AG04450 (cell line): ENCODE data around the gene LAMTOR2. TPM values are rescaled to one million over a fixed set of nuclear protein-coding genes. Genes with fewer than 3 reads are reported as not detected.

Experiments
- CTCF ChIA-PET: fragments of 300-600, 350-600 bp; formaldehyde crosslinking; extraction: SDS; loops from one replicate; lab custom pipeline; 2022; ENCODE audit warnings: antibody characterized with exemption, inconsistent platforms; lab: Charles Lee
- POLR2A ChIA-PET: fragments of 350-600 bp; formaldehyde crosslinking; extraction: SDS; loops from one replicate; lab custom pipeline; 2021; ENCODE audit warnings: antibody characterized with exemption, inconsistent platforms; lab: Yijun Ruan, JAX
- DNase-seq: peaks from one replicate; pipeline ENCODE4 v3.0.0-alpha.2; 2011; ENCODE audit warnings: low read depth, low spot score
- H3K27ac ChIP-seq: one replicate; pipeline ENCODE4 v1.5.1; 2012; ENCODE audit warnings: low read depth, low read length, control low read depth
- H3K27me3 ChIP-seq: one replicate; pipeline ENCODE4 v1.6.0; 2012; ENCODE audit warnings: low read length; ENCODE audit not compliant: control insufficient read depth, insufficient read depth
- H3K4me3 ChIP-seq: 2 replicates; pipeline ENCODE4 v1.5.1; 2011; ENCODE audit warnings: mild to moderate bottlenecking, low read depth, low read length, control low read depth
- H3K9me3 ChIP-seq: 2 replicates; pipeline ENCODE4 v1.5.1; 2012; ENCODE audit warnings: low read length; ENCODE audit not compliant: control insufficient read depth, insufficient read depth
- CTCF ChIP-seq: IDR thresholded peaks from 2 replicates; pipeline ENCODE4 v1.5.1; 2011; ENCODE audit warnings: low read depth, low read length, control low read depth, inconsistent platforms
- polyA plus RNA-seq: library from polyadenylated mRNA; depleted of rRNA; stranded (reverse); fragments of >200 nt; gene quantifications from 2 replicates; pipeline ENCODE4 v1.2.3, GENCODE V29; 2011

LAMTOR2 gene
- polyA plus RNA-seq, 1 experiment: 42.4 TPM

GRCh38 chr1:156055281-156056048 lies 883 bp downstream of the LAMTOR2 start:
- no peak for DNase-seq

GRCh38 chr1:156056326-156056849 lies 1.8 kb downstream of the LAMTOR2 start:
- no peak for DNase-seq
- H3K9me3 ChIP-seq: peaks cover 3% of the 10 kb centered on the region; the same call in 1 of the 2 replicates
- POLR2A ChIA-PET: no interaction called here
- no peak overlapping the region for H3K27ac ChIP-seq
- CTCF ChIA-PET: no interaction called here
- H3K27me3 ChIP-seq: no peaks in the 10 kb centered on the region
- H3K4me3 ChIP-seq: no peak overlapping the region
- TF ChIP-seq CTCF: no peak

More at GRCh38 chr1:156055281-156056048, 883 bp downstream of the LAMTOR2 start:
- CTCF ChIA-PET: no interaction called here
- TF ChIP-seq CTCF: no peak
- POLR2A ChIA-PET: no interaction called here
- peaks cover 3% of the 10 kb centered on the region; the same call in 1 of the 2 replicates for H3K9me3 ChIP-seq
- no peak overlapping the region for H3K27ac ChIP-seq
- H3K4me3 ChIP-seq: peak overlapping the region; percentile 98
- H3K27me3 ChIP-seq: no peaks in the 10 kb centered on the region

- Histone ChIP-seq H3K9me3 (no peaks in the 10 kb centered on the region), H3K27me3 (no peaks in the 10 kb centered on the region), H3K4me3 (no peak within 1 kb of the TSS), H3K27ac (no peak within 1 kb of the TSS)
- no peak for TF ChIP-seq CTCF
- POLR2A ChIA-PET: no interaction called here
- no peak for DNase-seq
- CTCF ChIA-PET: no interaction called here
These were observed 6.5 kb downstream of the LAMTOR2 start, which contains the start of gene RAB25 for GRCh38 chr1:156060937-156061636. TSS of gene RAB25 (plus strand) at chr1:156061160. CDS start at chr1:156061401, 241 bp downstream.

- Histone ChIP-seq H3K27ac (no peak overlapping the region), H3K4me3 (no peak overlapping the region), H3K9me3 (no peaks in the 10 kb centered on the region), H3K27me3 (no peaks in the 10 kb centered on the region)
- ChIA-PET CTCF (no interaction called here), POLR2A (no interaction called here)
- TF ChIP-seq CTCF: no peak
- DNase-seq: no peak
These were observed 7.6 kb downstream of the LAMTOR2 start for GRCh38 chr1:156062189-156062588.

GRCh38 chr1:156063997-156064285 lies 9.4 kb downstream of the LAMTOR2 start:
- TF ChIP-seq CTCF: no peak
- no peak overlapping the region for H3K27ac ChIP-seq
- no peaks in the 10 kb centered on the region for H3K9me3 ChIP-seq
- no peak for DNase-seq
- H3K27me3 ChIP-seq: no peaks in the 10 kb centered on the region
- ChIA-PET CTCF (interaction anchor here (0.6 to 1.4 kb wide), 3 partner anchors 38 to 75 kb away, joined by 3 read pairs; no protein-coding TSS in a partner anchor), POLR2A (no interaction called here)
- no peak overlapping the region for H3K4me3 ChIP-seq
